Dendritic cell treated with granulocyte-macrophage colony-stimulating factor and Interleukin-4, amounts not matched to agents 40 ng/mL and 50 ng/mL, for 4 days (primary cell): Measurements from ENCODE around the gene TSPAN17.
"Not testable (repeated sequence)": the region's sequence is repeated elsewhere in the genome, so short reads cannot be mapped to it uniquely, and the experiment has no call there.

ENCODE experiments used
- H3K27ac Mint-ChIP-seq: one replicate; pipeline ENCODE4 v1.8.0; 2022; ENCODE audit warnings: mild to moderate bottlenecking, mixed read lengths
- H3K27me3 Mint-ChIP-seq: one replicate; pipeline ENCODE4 v1.8.0; 2022; ENCODE audit warnings: mild to moderate bottlenecking, mixed read lengths
- H3K36me3 Mint-ChIP-seq: one replicate; pipeline ENCODE4 v1.8.0; 2022; ENCODE audit warnings: low read depth, mixed read lengths
- H3K4me1 Mint-ChIP-seq: one replicate; pipeline ENCODE4 v1.8.0; 2022; ENCODE audit warnings: low read depth, mixed read lengths
- H3K4me3 Mint-ChIP-seq: one replicate; pipeline ENCODE4 v1.8.0; 2022; ENCODE audit warnings: mild to moderate bottlenecking, moderate library complexity, mixed read lengths
- H3K9me3 Mint-ChIP-seq: one replicate; pipeline ENCODE4 v1.8.0; 2022; ENCODE audit warnings: mixed read lengths
- intact Hi-C: fragments of 100-400 bp; cut with micrococcal nuclease; formaldehyde crosslinking; loops from one replicate; pipeline ENCODE4 v1.15.0; 2022

TSPAN17 gene

DNA sequence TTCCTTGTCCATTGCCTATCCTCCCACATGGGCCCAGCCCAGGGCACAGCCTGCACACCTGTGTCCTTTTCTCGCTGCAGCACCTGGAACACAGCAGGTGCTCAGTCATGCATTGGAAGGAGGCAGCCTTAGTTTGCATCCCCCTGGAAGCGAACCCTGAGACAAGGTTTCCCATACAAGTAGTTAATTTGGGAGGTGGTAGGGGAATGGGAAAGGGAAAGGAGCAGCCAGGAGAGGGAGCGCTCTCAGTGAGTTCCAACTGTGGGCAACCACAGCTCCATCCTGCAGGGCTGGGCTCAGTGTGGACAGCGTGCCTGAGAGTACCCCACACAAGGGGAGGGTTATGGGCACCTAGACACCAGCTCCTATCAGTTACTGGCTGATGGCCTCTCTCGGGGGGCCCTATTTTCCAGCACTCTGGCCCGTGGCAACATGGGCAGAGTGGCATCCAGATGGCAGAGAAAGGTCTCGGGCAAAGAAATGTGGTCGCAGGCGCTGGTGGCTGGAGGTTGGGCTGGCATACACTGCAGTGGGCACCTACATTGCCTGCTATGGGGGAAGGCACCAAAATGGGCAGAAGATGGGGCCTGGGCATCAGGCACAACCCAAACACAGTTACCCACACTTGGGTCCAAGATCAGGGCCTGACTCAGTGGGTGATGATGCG is 50.1 kb downstream of the TSPAN17 start:
- H3K27ac Mint-ChIP-seq: no peak overlapping the region
- H3K9me3 Mint-ChIP-seq: no peaks in the 10 kb centered on the region
- peaks cover 11% of the 10 kb centered on the region for H3K4me1 Mint-ChIP-seq
- intact Hi-C loops: no loop called here
- H3K36me3 Mint-ChIP-seq: no peaks in the 10 kb centered on the region
- H3K27me3 Mint-ChIP-seq: peaks cover 95% of the 10 kb centered on the region
- H3K4me3 Mint-ChIP-seq: no peak overlapping the region

DNA sequence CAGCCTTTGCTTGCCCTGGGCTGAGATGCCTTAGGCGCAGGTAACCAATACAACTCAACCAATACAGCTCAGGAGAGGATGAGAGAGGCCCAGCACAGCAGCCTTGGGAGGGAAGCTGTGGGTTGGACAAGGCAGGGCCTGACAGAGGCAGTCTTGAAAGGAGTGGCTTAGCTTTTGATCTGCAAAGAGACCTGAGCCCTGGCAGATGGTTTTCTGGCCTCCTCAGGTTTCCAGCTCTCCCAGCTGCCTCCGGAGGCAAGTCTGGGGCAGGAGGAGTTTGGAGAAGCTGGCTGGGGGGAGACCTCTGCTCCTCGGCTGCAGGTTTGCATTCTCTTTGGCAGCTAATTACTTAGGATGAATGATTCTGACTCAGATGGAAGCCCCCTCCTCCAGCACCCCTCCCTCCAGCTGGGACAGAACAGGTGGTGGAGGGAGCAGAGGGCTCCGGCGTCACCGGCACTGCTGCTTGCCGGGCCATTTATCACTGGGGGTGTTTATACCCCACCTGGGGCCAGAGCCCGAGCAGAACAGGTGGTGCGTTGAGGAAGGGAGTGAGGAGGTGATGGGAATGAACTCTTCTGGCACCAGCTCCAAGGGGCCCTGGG is 50.8 kb downstream of the TSPAN17 start:
- no peaks in the 10 kb centered on the region for H3K36me3 Mint-ChIP-seq
- H3K4me3 Mint-ChIP-seq: no peak overlapping the region
- H3K27ac Mint-ChIP-seq: no peak overlapping the region
- no peaks in the 10 kb centered on the region for H3K9me3 Mint-ChIP-seq
- peaks cover 8% of the 10 kb centered on the region for H3K4me1 Mint-ChIP-seq
- peaks cover 94% of the 10 kb centered on the region for H3K27me3 Mint-ChIP-seq
- intact Hi-C loops: no loop called here

DNA sequence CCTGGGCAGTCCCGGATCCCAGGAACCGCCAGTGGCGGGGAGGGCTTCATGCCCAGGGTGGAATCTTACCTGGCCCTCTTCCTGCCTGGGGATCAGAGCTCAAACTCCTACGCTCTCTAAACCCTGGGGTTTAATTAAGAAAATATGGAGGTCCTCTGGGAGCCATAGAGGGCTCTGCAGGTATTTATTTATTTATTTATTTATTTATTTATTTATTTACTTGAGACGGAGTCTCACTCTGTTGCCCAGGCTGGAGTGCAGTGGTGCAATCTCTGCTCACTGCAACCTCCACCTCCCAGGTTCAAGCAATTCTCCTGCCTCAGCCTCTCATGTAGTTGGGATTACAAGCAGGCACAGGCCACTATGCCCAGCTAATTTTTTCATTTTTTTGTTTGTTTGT is 52.2 kb downstream of the TSPAN17 start:
- H3K4me1 Mint-ChIP-seq, H3K4me3 Mint-ChIP-seq, intact Hi-C loops, H3K9me3 Mint-ChIP-seq, H3K27ac Mint-ChIP-seq, H3K36me3 Mint-ChIP-seq: not testable (repeated sequence)
- peaks cover 87% of the 10 kb centered on the region for H3K27me3 Mint-ChIP-seq

DNA sequence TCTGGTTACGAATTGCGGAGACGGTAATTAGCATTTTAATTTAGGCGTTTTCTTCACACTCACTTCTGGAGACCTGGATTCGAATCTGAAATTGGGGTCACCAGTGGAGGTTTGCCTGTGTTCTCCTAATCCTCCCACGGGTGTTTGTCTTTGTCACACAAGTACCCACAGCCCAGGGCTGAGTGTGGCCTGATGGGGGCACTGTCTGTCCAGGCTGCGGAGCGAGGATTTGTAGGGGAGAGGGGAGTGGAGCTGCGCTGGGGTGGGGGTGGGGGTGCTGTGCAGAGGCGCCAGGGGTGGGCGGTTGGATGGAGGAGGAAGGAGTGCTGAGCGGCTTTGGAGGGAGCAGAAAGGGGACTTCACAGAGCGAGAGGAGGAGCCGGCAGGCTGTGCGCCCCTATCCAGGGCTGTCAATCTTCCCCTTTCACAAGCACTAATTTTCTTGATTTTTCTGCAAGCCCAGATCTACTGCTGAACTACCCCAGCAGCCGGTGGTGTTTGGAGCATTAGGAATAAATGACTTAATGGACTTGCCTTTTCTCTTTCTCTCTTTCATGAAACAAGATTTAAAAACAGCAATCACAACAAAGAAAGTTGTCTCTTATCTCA is 53.1 kb downstream of the TSPAN17 start:
- Mint-ChIP-seq H3K27ac (no peak overlapping the region), H3K9me3 (no peaks in the 10 kb centered on the region), H3K4me3 (no peak overlapping the region), H3K27me3 (peaks cover 82% of the 10 kb centered on the region), H3K36me3 (no peaks in the 10 kb centered on the region), H3K4me1 (no peaks in the 10 kb centered on the region)
- intact Hi-C loops: no loop called here

DNA sequence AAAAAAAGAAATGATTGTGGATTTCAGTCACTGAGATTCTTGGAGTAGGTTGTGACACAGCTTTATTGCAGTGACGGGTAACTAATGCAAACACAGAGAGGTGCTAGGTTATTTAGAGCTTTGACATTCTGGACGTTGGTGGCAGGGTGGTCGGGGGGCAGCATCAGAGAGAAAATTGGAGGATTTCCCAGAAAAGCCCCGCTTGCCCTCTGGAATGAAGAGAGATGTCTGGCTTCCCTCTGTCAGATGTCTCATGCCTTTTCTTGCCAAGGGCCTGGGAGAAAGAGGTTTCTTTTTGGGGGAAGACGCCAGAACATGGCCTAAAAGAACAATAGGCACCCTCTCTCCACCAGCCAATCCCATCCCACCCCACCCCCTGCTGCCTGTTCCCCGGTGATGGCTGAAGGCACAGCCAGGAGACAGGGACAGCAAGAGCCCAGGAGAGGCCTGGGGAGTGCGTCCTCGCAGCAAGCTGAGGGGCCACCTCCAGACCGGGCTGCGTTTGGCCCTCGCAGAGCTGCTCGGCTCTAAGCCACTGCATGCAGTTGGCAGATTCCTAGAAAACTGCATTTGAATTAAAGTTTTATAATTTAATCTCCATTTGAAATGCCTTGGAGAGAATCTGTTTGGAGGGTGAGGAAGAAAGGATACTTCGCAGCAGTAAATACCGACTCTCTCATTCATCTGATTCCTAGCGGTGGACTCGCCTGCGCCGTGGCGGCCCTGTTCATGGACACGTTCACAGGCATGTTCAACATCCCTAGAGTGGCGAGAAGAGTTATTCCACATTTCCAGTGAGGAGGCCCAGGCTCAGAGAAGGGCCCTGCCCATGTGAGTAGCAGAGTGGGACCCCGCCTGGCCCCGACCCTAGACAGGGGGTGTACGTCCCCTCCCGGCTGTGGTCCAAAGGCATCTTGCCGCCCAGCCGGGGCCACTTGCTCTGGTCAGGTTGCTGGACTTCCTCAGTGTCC is 55.7 kb downstream of the TSPAN17 start:
- H3K4me3 Mint-ChIP-seq: no peak overlapping the region
- intact Hi-C loops: no loop called here
- no peaks in the 10 kb centered on the region for H3K36me3 Mint-ChIP-seq
- H3K27ac Mint-ChIP-seq: no peak overlapping the region
- H3K27me3 Mint-ChIP-seq: peaks cover 64% of the 10 kb centered on the region
- H3K4me1 Mint-ChIP-seq: no peaks in the 10 kb centered on the region
- no peaks in the 10 kb centered on the region for H3K9me3 Mint-ChIP-seq

DNA sequence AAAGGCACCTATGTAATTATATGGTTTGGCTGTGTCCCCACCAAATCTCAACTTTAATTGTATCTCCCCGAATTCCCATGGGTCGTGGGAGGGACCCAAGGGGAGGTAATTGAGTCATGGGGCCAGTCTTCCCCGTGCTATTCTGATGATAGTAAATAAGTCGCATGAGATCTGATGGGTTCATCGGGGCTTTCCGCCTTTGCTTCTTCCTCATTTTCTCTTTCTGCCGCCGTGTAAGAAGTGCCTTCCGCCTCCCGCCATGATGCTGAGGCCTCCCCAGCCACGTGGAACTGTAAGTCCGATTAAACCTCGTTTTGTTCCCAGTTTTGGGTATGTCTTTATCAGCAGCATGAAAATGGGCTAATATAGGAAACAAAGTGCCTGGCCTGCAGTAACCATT is 56.6 kb downstream of the TSPAN17 start:
- H3K4me3 Mint-ChIP-seq: no peak overlapping the region

DNA sequence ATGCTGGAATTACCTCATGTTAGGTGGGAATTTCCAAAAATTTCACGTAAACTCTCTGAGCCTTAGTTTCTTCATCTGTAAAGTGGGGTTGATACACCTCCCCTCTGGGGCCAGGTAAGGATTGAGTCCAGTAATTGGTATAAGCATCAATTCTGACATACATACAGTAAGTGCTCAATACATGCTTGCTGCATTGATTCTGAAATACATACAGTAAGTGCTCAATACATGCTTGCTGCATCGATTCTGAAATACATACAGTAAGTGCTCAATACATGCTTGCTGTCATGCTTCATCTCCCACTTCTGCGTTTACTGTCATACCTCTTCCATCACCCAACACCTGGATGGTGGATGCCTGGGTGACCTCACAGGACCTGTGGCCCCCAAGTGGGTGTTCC is 57.1 kb downstream of the TSPAN17 start:
- intact Hi-C loops: no loop called here
- H3K4me1 Mint-ChIP-seq: no peaks in the 10 kb centered on the region
- H3K9me3 Mint-ChIP-seq: no peaks in the 10 kb centered on the region
- peaks cover 56% of the 10 kb centered on the region for H3K27me3 Mint-ChIP-seq
- no peak overlapping the region for H3K4me3 Mint-ChIP-seq
- H3K36me3 Mint-ChIP-seq: no peaks in the 10 kb centered on the region
- no peak overlapping the region for H3K27ac Mint-ChIP-seq

More for the DNA sequence above, 56.6 kb downstream of the TSPAN17 start:
- Mint-ChIP-seq H3K27me3 (peaks cover 58% of the 10 kb centered on the region), H3K36me3 (no peaks in the 10 kb centered on the region), H3K27ac (no peak overlapping the region), H3K9me3 (no peaks in the 10 kb centered on the region), H3K4me1 (no peaks in the 10 kb centered on the region)
- intact Hi-C loops: no loop called here

DNA sequence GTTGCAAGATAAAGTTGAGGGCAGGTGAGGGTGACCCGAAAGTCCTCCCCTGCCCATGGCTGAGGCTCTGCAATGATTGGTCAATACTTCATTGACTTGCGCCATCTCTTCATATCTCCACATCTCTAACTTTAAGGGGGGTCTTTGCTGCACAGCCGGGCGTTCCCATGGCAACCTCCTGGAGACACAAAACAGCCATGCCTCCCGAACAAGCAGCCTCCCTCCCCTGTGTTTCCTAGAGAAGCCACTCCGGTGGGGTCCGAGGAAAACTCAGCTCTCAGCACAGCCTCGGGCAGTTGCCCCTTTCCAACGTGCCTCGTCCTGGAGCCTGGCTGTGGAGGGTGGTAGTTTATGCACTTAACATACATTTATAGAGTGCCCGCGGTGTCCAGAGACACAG is 57.5 kb downstream of the TSPAN17 start:
- Mint-ChIP-seq H3K9me3 (no peaks in the 10 kb centered on the region), H3K4me1 (no peaks in the 10 kb centered on the region), H3K36me3 (no peaks in the 10 kb centered on the region), H3K27me3 (peaks cover 54% of the 10 kb centered on the region), H3K27ac (no peak overlapping the region), H3K4me3 (no peak overlapping the region)
- intact Hi-C loops: no loop called here
